Neural cell (in vitro differentiated cells): ENCODE measurements around the gene KCTD11.

Experiments
- EZH2 ChIP-seq: fragments of 200-600, 300-800 bp; shearing (Covaris generic), sonication (generic); IDR thresholded peaks from 2 replicates; pipeline ENCODE4 v1.6.1; 2014; ENCODE audit warnings: antibody characterized with exemption, low read length, borderline replicate concordance, mild to moderate bottlenecking; ENCODE audit not compliant: insufficient read depth, poor library complexity, severe bottlenecking
- MXI1 ChIP-seq: fragments of 450-650 bp; conservative IDR thresholded peaks from 2 replicates; pipeline ENCODE4 v1.6.1; 2014; ENCODE audit warnings: antibody characterized with exemption, mild to moderate bottlenecking; ENCODE audit not compliant: poor library complexity, severe bottlenecking
- POLR2AphosphoS5 ChIP-seq: IDR thresholded peaks from 2 replicates; pipeline ENCODE4 v1.6.1; 2012
- RAD21 ChIP-seq: fragments of 450-650 bp; conservative IDR thresholded peaks from 2 replicates; pipeline ENCODE4 v1.6.1; 2014; ENCODE audit warnings: antibody characterized with exemption, mild to moderate bottlenecking, moderate library complexity
- SMC3 ChIP-seq: fragments of 450-650 bp; conservative IDR thresholded peaks from 2 replicates; pipeline ENCODE4 v1.6.1; 2014; ENCODE audit warnings: antibody characterized with exemption, mild to moderate bottlenecking, moderate library complexity; ENCODE audit not compliant: poor library complexity
- TF ChIP-seq, protein P1 (sequence below): fragments of 450-650 bp; IDR thresholded peaks from 2 replicates; pipeline ENCODE4 v1.5.1; 2014; ENCODE audit warnings: antibody characterized with exemption, mild to moderate bottlenecking, moderate library complexity; ENCODE audit not compliant: poor library complexity, severe bottlenecking
- TF ChIP-seq, protein P2 (sequence below): IDR thresholded peaks from 2 replicates; pipeline ENCODE4 v1.6.1; 2012; ENCODE audit warnings: borderline replicate concordance

DNA sequence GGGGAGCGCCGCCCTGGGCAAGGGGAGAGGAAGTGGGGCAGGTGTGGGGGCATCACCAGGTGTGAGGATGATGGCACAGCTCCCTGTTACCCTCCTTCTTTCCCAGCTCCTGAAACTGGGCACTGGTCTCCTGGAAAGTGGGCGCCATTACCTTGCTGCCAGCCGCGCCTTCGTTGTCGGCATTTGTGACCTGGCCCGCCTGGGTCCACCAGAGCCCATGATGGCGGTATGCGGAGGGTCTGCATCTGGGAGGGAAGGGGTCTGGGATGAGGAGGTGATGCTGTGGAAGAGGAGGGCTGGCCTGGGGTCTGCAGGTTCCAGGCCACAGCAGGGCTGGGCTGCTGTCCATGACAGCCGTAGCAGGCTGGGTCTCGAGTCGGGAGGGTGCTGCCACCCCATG lies 10.1 kb upstream of the KCTD11 start:
- TF ChIP-seq POLR2AphosphoS5 (no peak), RAD21 (no peak), SMC3 (no peak), EZH2 (no peak), MXI1 (no peak)
- TF ChIP-seq, protein P1, sequence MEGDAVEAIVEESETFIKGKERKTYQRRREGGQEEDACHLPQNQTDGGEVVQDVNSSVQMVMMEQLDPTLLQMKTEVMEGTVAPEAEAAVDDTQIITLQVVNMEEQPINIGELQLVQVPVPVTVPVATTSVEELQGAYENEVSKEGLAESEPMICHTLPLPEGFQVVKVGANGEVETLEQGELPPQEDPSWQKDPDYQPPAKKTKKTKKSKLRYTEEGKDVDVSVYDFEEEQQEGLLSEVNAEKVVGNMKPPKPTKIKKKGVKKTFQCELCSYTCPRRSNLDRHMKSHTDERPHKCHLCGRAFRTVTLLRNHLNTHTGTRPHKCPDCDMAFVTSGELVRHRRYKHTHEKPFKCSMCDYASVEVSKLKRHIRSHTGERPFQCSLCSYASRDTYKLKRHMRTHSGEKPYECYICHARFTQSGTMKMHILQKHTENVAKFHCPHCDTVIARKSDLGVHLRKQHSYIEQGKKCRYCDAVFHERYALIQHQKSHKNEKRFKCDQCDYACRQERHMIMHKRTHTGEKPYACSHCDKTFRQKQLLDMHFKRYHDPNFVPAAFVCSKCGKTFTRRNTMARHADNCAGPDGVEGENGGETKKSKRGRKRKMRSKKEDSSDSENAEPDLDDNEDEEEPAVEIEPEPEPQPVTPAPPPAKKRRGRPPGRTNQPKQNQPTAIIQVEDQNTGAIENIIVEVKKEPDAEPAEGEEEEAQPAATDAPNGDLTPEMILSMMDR: no peak
- TF ChIP-seq, protein P2, sequence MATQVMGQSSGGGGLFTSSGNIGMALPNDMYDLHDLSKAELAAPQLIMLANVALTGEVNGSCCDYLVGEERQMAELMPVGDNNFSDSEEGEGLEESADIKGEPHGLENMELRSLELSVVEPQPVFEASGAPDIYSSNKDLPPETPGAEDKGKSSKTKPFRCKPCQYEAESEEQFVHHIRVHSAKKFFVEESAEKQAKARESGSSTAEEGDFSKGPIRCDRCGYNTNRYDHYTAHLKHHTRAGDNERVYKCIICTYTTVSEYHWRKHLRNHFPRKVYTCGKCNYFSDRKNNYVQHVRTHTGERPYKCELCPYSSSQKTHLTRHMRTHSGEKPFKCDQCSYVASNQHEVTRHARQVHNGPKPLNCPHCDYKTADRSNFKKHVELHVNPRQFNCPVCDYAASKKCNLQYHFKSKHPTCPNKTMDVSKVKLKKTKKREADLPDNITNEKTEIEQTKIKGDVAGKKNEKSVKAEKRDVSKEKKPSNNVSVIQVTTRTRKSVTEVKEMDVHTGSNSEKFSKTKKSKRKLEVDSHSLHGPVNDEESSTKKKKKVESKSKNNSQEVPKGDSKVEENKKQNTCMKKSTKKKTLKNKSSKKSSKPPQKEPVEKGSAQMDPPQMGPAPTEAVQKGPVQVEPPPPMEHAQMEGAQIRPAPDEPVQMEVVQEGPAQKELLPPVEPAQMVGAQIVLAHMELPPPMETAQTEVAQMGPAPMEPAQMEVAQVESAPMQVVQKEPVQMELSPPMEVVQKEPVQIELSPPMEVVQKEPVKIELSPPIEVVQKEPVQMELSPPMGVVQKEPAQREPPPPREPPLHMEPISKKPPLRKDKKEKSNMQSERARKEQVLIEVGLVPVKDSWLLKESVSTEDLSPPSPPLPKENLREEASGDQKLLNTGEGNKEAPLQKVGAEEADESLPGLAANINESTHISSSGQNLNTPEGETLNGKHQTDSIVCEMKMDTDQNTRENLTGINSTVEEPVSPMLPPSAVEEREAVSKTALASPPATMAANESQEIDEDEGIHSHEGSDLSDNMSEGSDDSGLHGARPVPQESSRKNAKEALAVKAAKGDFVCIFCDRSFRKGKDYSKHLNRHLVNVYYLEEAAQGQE: no peak
